Measurements from ENCODE around the gene TMPRSS5.

The TMPRSS5 gene

GRCh38 chr11:113690619-113691569, 15.2 kb downstream of the TMPRSS5 start:
- no peak overlapping the region for H3K27ac ChIP-seq (replicated peaks)
- H3K27me3 ChIP-seq (ENCODE audit: insufficient read depth, poor library complexity, severe bottlenecking) = no peaks in the 10 kb centered on the region
- DNase-seq (ENCODE audit: low read depth in 1 of 2, low spot score in 1 of 2) = peak; percentile 14 to 21
- H3K4me3 ChIP-seq (replicated peaks; ENCODE audit: insufficient read depth, low read length) = no peak overlapping the region
- TF ChIP-seq SPI1 (IDR thresholded peaks at IDR 0.05; ENCODE audit: borderline replicate concordance, low read depth) = no peak

DNA sequence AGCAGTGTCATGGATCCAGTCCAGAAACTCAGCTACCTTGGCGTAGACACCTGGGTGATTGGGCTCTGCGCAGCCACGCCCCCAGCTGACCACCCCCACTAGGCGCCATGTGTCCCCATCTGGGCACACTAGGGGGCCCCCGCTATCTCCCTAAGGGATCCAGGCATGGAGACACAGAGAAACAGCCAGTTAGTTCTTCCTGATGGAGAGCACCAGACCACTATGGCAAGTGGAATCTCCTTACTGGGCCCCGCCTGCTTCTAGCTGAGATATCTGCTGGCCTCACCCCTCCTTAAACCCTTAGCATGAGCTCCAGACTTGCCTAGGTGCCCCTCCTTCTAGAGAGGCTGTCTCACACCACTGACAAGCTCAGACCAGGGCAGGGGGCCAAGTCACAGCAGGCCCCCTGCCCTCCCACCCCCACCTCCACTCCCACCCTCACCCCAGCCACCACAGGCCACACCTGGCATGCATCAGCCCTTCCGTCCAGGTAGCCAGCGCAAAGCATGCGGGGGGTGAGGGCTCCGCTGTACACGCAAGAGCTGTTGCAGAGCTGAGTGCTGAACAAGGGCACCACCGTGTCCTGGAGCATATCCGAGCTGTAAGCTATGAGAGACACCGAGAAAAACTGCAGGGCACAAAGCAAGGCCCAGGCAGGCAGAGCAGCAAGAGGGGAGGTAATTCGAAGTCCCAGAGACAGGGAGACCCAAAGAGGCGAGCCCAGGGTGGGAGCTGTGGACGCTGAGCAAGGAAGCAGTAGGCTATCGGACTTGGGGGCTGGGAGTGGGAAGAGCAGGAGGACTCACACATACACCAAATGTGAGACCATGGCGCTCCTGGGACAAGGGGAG, 16.1 kb downstream of the TMPRSS5 start:
- no peak for DNase-seq (ENCODE audit: low read depth in 1 of 2, low spot score in 1 of 2)
- no peak for TF ChIP-seq SPI1 (IDR thresholded peaks at IDR 0.05; ENCODE audit: borderline replicate concordance, low read depth)
- TF ChIP-seq, protein P1, sequence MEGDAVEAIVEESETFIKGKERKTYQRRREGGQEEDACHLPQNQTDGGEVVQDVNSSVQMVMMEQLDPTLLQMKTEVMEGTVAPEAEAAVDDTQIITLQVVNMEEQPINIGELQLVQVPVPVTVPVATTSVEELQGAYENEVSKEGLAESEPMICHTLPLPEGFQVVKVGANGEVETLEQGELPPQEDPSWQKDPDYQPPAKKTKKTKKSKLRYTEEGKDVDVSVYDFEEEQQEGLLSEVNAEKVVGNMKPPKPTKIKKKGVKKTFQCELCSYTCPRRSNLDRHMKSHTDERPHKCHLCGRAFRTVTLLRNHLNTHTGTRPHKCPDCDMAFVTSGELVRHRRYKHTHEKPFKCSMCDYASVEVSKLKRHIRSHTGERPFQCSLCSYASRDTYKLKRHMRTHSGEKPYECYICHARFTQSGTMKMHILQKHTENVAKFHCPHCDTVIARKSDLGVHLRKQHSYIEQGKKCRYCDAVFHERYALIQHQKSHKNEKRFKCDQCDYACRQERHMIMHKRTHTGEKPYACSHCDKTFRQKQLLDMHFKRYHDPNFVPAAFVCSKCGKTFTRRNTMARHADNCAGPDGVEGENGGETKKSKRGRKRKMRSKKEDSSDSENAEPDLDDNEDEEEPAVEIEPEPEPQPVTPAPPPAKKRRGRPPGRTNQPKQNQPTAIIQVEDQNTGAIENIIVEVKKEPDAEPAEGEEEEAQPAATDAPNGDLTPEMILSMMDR (IDR thresholded peaks at IDR 0.05; ENCODE audit: insufficient read depth, low read length) = no peak
- no peak for TF ChIP-seq POLR2AphosphoS5 (IDR thresholded peaks at IDR 0.05; ENCODE audit: low read depth)
- TF ChIP-seq, protein P2, sequence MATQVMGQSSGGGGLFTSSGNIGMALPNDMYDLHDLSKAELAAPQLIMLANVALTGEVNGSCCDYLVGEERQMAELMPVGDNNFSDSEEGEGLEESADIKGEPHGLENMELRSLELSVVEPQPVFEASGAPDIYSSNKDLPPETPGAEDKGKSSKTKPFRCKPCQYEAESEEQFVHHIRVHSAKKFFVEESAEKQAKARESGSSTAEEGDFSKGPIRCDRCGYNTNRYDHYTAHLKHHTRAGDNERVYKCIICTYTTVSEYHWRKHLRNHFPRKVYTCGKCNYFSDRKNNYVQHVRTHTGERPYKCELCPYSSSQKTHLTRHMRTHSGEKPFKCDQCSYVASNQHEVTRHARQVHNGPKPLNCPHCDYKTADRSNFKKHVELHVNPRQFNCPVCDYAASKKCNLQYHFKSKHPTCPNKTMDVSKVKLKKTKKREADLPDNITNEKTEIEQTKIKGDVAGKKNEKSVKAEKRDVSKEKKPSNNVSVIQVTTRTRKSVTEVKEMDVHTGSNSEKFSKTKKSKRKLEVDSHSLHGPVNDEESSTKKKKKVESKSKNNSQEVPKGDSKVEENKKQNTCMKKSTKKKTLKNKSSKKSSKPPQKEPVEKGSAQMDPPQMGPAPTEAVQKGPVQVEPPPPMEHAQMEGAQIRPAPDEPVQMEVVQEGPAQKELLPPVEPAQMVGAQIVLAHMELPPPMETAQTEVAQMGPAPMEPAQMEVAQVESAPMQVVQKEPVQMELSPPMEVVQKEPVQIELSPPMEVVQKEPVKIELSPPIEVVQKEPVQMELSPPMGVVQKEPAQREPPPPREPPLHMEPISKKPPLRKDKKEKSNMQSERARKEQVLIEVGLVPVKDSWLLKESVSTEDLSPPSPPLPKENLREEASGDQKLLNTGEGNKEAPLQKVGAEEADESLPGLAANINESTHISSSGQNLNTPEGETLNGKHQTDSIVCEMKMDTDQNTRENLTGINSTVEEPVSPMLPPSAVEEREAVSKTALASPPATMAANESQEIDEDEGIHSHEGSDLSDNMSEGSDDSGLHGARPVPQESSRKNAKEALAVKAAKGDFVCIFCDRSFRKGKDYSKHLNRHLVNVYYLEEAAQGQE (IDR thresholded peaks at IDR 0.05; ENCODE audit: insufficient replicate concordance, low read depth) = no peak
- no peak for TF ChIP-seq GABPA (IDR thresholded peaks at IDR 0.05; ENCODE audit: low read depth)
- H3K27me3 ChIP-seq (ENCODE audit: insufficient read depth, poor library complexity, severe bottlenecking) = no peaks in the 10 kb centered on the region
- no peak overlapping the region for H3K4me3 ChIP-seq (replicated peaks; ENCODE audit: insufficient read depth, low read length)
- H3K27ac ChIP-seq (replicated peaks) = no peak overlapping the region

DNA sequence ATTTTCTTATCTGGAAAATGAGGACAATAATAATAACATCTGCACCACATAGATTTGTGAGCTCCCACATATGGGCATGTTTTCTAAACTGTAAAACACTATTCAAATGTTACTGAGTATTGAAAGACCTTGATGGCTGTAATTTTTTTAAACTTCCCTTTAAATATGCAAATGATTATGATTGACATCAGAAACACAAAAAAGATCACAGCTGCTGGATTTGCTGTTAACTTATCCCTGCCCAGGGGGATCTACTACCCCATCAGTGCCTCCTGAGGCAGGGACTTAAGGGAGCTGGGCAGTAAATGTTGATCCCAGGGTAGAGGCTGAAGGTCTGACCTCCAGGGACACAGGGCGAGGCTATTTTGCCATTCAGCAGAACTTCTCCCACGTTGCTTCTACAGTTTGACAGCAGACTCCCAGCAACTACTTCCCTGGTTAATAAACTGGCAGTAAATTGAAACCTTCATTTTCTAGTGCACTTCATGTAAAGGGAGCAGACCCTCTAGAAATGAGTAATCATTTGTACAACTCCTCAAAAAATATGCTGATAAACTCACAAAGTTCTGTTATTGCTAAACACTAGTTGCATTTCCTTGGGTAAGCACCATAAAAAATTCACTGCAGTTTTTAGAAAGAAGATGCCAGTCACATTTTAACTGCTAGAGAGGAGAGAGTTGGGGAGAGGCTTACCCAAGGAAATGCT, 20.3 kb downstream of the TMPRSS5 start:
- H3K4me3 ChIP-seq (replicated peaks; ENCODE audit: insufficient read depth, low read length) = no peak overlapping the region
- no peak overlapping the region for H3K27ac ChIP-seq (replicated peaks)
- DNase-seq (ENCODE audit: low read depth in 1 of 2, low spot score in 1 of 2) = no peak
- TF ChIP-seq SPI1 (IDR thresholded peaks at IDR 0.05; ENCODE audit: borderline replicate concordance, low read depth) = no peak
- no peak for TF ChIP-seq GABPA (IDR thresholded peaks at IDR 0.05; ENCODE audit: low read depth)
- TF ChIP-seq, protein P1 (IDR thresholded peaks at IDR 0.05; ENCODE audit: insufficient read depth, low read length) = no peak
- TF ChIP-seq, protein P2 (IDR thresholded peaks at IDR 0.05; ENCODE audit: insufficient replicate concordance, low read depth) = no peak
- TF ChIP-seq POLR2AphosphoS5 (IDR thresholded peaks at IDR 0.05; ENCODE audit: low read depth) = no peak
- no peaks in the 10 kb centered on the region for H3K27me3 ChIP-seq (ENCODE audit: insufficient read depth, poor library complexity, severe bottlenecking)
